ENCODE results near the gene GALNT4. TPM values are rescaled to one million over a fixed set of nuclear protein-coding genes. Genes with fewer than 3 reads are reported as not detected.
A peak's percentile ranks its signal among the peaks of the same experiment; 100 is the strongest.

GALNT4 gene
- total and polyA plus RNA-seq, 9 of the 15 experiments (the other 6 are each of a cell fraction or from before 2014, with no cell fraction given), result 1.2 to 4.6 (median 3.4) TPM

GRCh38 chr12:89517720-89518119 lies 6.9 kb downstream of the GALNT4 start:
- FAIRE-seq (no peak), DNase-seq (ENCODE audit: extremely low read depth in 1 of 4, low spot score in 3 of 4) (no peak), ATAC-seq (no peak; the same call in 2 of the 3 replicates)
- ChIA-PET CTCF (ENCODE audit: low intra/inter-chr PET ratio) (no interaction called here), POLR2A (interaction anchor here (0.6 kb wide), 1 partner anchor 24 kb away, joined by 5 read pairs; no protein-coding TSS in a partner anchor)
- peaks cover 19% of the 10 kb centered on the region; the same call in 2 of the 3 replicates for H3K79me2 ChIP-seq (ENCODE audit: control insufficient read depth, insufficient read depth, low read length)
- no peaks in the 10 kb centered on the region for H3K9me3 ChIP-seq (replicated peaks; ENCODE audit: control insufficient read depth, insufficient read depth, low read depth, low read length)
- BruUV-seq (replicated peaks), result no TSS peak
- no peak overlapping the region for H3K4me2 ChIP-seq (ENCODE audit: insufficient read depth, low read length)
- TF ChIP-seq MTF1 (CRISPR knock-in tag; IDR thresholded peaks at IDR 0.05; ENCODE audit: borderline replicate concordance) (no peak), CBFA2T3 (IDR thresholded peaks at IDR 0.05) (peak; percentile 20; the same call in 1 of the 2 replicates), PCBP2 (IDR thresholded peaks at IDR 0.05; ENCODE audit: low read depth, low read length, poor library complexity, severe bottlenecking) (no peak)
- H3K9me1 ChIP-seq (ENCODE audit: control insufficient read depth, insufficient read depth, low read length), result no peaks in the 10 kb centered on the region
- no peak overlapping the region for H3K9ac ChIP-seq (ENCODE audit: insufficient read depth in 1 of 2, low read depth in 2 of 2, low read length in 2 of 2)
- H3K27me3 ChIP-seq (ENCODE audit: control insufficient read depth in 2 of 2, insufficient read depth in 2 of 2, low read length in 2 of 2), result no peaks in the 10 kb centered on the region
- no peaks in the 10 kb centered on the region; the same call in 1 of the 2 replicates for H4K20me1 ChIP-seq (replicated peaks; ENCODE audit: control insufficient read depth, insufficient read depth, low read length)
- peaks cover 5% of the 10 kb centered on the region; the same call in 1 of the 3 replicates for H3K36me3 ChIP-seq (ENCODE audit: control insufficient read depth, insufficient read depth, low read length)
- H3K4me3 ChIP-seq, result no peak overlapping the region
- H2AFZ ChIP-seq (ENCODE audit: low read depth, low read length), result no peak overlapping the region
- WGBS (ENCODE audit: insufficient coverage, low coverage, missing lambda C conversion rate), result 16% methylated on average over 3 of the region's 3 CpGs
- no peaks in the 10 kb centered on the region; a peak in 1 of 5 replicates for H3K4me1 ChIP-seq (replicated peaks in 1 of 2; ENCODE audit: control insufficient read depth in 2 of 2, insufficient read depth in 2 of 2, low read length in 2 of 2)
- no peak overlapping the region for H3K27ac ChIP-seq (ENCODE audit: extremely low read depth, low read depth, low read length)
- intact Hi-C loops (cut with micrococcal nuclease), result no loop called here
- in situ Hi-C loops (cut with MboI), result no loop called here

- ChIA-PET POLR2A (no interaction called here), CTCF (ENCODE audit: low intra/inter-chr PET ratio) (no interaction called here)
- intact Hi-C loops (cut with micrococcal nuclease) (no loop called here), in situ Hi-C loops (cut with MboI) (no loop called here)
- Histone ChIP-seq H3K4me3 (no peak overlapping the region), H3K4me2 (ENCODE audit: insufficient read depth, low read length) (no peak overlapping the region), H3K79me2 (ENCODE audit: control insufficient read depth, insufficient read depth, low read length) (peaks cover 10% of the 10 kb centered on the region; the same call in 1 of the 3 replicates), H3K9ac (ENCODE audit: insufficient read depth in 1 of 2, low read depth in 2 of 2, low read length in 2 of 2) (no peak overlapping the region), H3K27me3 (ENCODE audit: control insufficient read depth in 2 of 2, insufficient read depth in 2 of 2, low read length in 2 of 2) (no peaks in the 10 kb centered on the region), H4K20me1 (replicated peaks; ENCODE audit: control insufficient read depth, insufficient read depth, low read length) (no peaks in the 10 kb centered on the region; the same call in 1 of the 2 replicates), H3K4me1 (replicated peaks in 1 of 2; ENCODE audit: control insufficient read depth in 2 of 2, insufficient read depth in 2 of 2, low read length in 2 of 2) (no peaks in the 10 kb centered on the region; a peak in 1 of 5 replicates), H3K36me3 (ENCODE audit: control insufficient read depth, insufficient read depth, low read length) (no peaks in the 10 kb centered on the region), H3K9me3 (replicated peaks; ENCODE audit: control insufficient read depth, insufficient read depth, low read depth, low read length) (no peaks in the 10 kb centered on the region), H2AFZ (ENCODE audit: low read depth, low read length) (no peak overlapping the region), H3K27ac (ENCODE audit: extremely low read depth, low read depth, low read length) (no peak overlapping the region), H3K9me1 (ENCODE audit: control insufficient read depth, insufficient read depth, low read length) (no peaks in the 10 kb centered on the region)
- ATAC-seq, result peak; percentile 52
- no peak for FAIRE-seq
- 16% methylated on average over 4 of the region's 4 CpGs for WGBS (ENCODE audit: insufficient coverage, low coverage, missing lambda C conversion rate)
- no TSS peak for BruUV-seq (replicated peaks)
- no peak for DNase-seq (ENCODE audit: extremely low read depth in 1 of 4, low spot score in 3 of 4)
- TF ChIP-seq HOMEZ (CRISPR knock-in tag; IDR thresholded peaks at IDR 0.05), result no peak
- no peak for TF ChIP-seq NCOR1 (IDR thresholded peaks at IDR 0.05)
- TF ChIP-seq ZNF354B (CRISPR knock-in tag; IDR thresholded peaks at IDR 0.05), result no peak
- TF ChIP-seq PKNOX1 (IDR thresholded peaks at IDR 0.05), result peak; percentile 51; the same call in 1 of the 2 replicates
These were observed 8.0 kb downstream of the GALNT4 start for GRCh38 chr12:89516633-89517032.
